T-helper 22 cell (primary cell): Measurements from ENCODE around the gene TMEM174.
"Not testable (repeated sequence)": the region's sequence is repeated elsewhere in the genome, so short reads cannot be mapped to it uniquely, and the experiment has no call there.

ENCODE experiments used
- DNase-seq: peaks from one replicate; pipeline ENCODE4 v3.0.0-alpha.2; 2020; ENCODE audit warnings: low read depth

The TMEM174 gene

GRCh38 chr5:73193592-73193991, 20.6 kb downstream of the TMEM174 start:
- DNase-seq = no peak

GRCh38 chr5:73196201-73196600, 23.2 kb downstream of the TMEM174 start:
- DNase-seq = no peak

- DNase-seq = no peak
Observed at GRCh38 chr5:73197637-73198257, 24.8 kb downstream of the TMEM174 start.

- DNase-seq = no peak
Observed at GRCh38 chr5:73198833-73199592, 26.0 kb downstream of the TMEM174 start.

- DNase-seq = no peak
Observed at GRCh38 chr5:73199671-73200070, 26.7 kb downstream of the TMEM174 start.

GRCh38 chr5:73201547-73202513, 28.8 kb downstream of the TMEM174 start:
- DNase-seq = peak; percentile 9

GRCh38 chr5:73204332-73204731, 31.3 kb downstream of the TMEM174 start:
- no peak for DNase-seq

GRCh38 chr5:73204733-73205132, 31.7 kb downstream of the TMEM174 start:
- DNase-seq = no peak

GRCh38 chr5:73205305-73205704, 32.3 kb downstream of the TMEM174 start:
- DNase-seq = no peak

GRCh38 chr5:73207239-73207638, 34.2 kb downstream of the TMEM174 start:
- DNase-seq = not testable (repeated sequence)

GRCh38 chr5:73209075-73209474, 36.1 kb downstream of the TMEM174 start:
- DNase-seq = not testable (repeated sequence)

- DNase-seq = not testable (repeated sequence)
Observed at GRCh38 chr5:73212693-73213092, 39.7 kb downstream of the TMEM174 start.

GRCh38 chr5:73213566-73213998, 40.6 kb downstream of the TMEM174 start:
- no peak for DNase-seq

- DNase-seq = no peak
Observed at GRCh38 chr5:73214306-73214705, 41.3 kb downstream of the TMEM174 start.

GRCh38 chr5:73214996-73215395, 42.0 kb downstream of the TMEM174 start:
- no peak for DNase-seq

GRCh38 chr5:73215531-73215890, 42.5 kb downstream of the TMEM174 start:
- DNase-seq = no peak

GRCh38 chr5:73215891-73216610, 43.1 kb downstream of the TMEM174 start:
- DNase-seq = peak; percentile 24

- DNase-seq = no peak
Observed at GRCh38 chr5:73218552-73219171, 45.7 kb downstream of the TMEM174 start.

- not testable (repeated sequence) for DNase-seq
Observed at GRCh38 chr5:73219336-73219735, 46.3 kb downstream of the TMEM174 start.

- no peak for DNase-seq
Observed at GRCh38 chr5:73221161-73221560, 48.2 kb downstream of the TMEM174 start.

GRCh38 chr5:73221726-73222125, 48.7 kb downstream of the TMEM174 start:
- no peak for DNase-seq
